ENCODE data around the gene SGTA. TPM values are rescaled to one million over a fixed set of nuclear protein-coding genes. Genes with fewer than 3 reads are reported as not detected.
A peak's percentile ranks its signal among the peaks of the same experiment; 100 is the strongest.

SGTA gene
- total RNA-seq, 4 donors from 2014 or later, result 37.9 to 49.5 (median 44.1) TPM

GRCh38 chr19:2777952-2778683 lies 5.0 kb downstream of the SGTA start:
- intact Hi-C loops (cut with DNase I; ENCODE audit: low total_unique reads), result no loop called here
- DNase-seq (ENCODE audit: low spot score in 2 of 2), result no peak
- TF ChIP-seq POLR2A (IDR thresholded peaks at IDR 0.05) (no peak), CTCF (IDR thresholded peaks at IDR 0.05) (no peak)
- H3K4me3 ChIP-seq (ENCODE audit: low read depth, poor library complexity, severe bottlenecking), result no peak overlapping the region
- WGBS, 2 donors, result 88% methylated on average over 19 of the region's 19 CpGs

GRCh38 chr19:2775556-2776430 lies 7.3 kb downstream of the SGTA start:
- H3K4me3 ChIP-seq (ENCODE audit: low read depth, poor library complexity, severe bottlenecking), result no peak overlapping the region
- WGBS, 2 donors, result 69 to 73% methylated on average over 29 of the region's 29 CpGs
- TF ChIP-seq POLR2A (IDR thresholded peaks at IDR 0.05), result no peak
- no peak for TF ChIP-seq CTCF (IDR thresholded peaks at IDR 0.05)
- intact Hi-C loops (cut with DNase I; ENCODE audit: low total_unique reads), result no loop called here
- peak in 1 of 2 donors; percentile 30 for DNase-seq (ENCODE audit: low spot score in 2 of 2)

- WGBS, 2 donors, result 81 to 88% methylated on average over 24 of the region's 24 CpGs
- intact Hi-C loops (cut with DNase I; ENCODE audit: low total_unique reads), result no loop called here
- no peak overlapping the region for H3K4me3 ChIP-seq (ENCODE audit: low read depth, poor library complexity, severe bottlenecking)
- DNase-seq (ENCODE audit: low spot score in 2 of 2), result no peak
- TF ChIP-seq CTCF (IDR thresholded peaks at IDR 0.05), result no peak
- TF ChIP-seq POLR2A (IDR thresholded peaks at IDR 0.05), result no peak
Measured at GRCh38 chr19:2774953-2775555, 8.0 kb downstream of the SGTA start.

GRCh38 chr19:2774083-2774679 lies 8.9 kb downstream of the SGTA start:
- intact Hi-C loops (cut with DNase I; ENCODE audit: low total_unique reads), result no loop called here
- H3K4me3 ChIP-seq (ENCODE audit: low read depth, poor library complexity, severe bottlenecking), result no peak overlapping the region
- DNase-seq (ENCODE audit: low spot score in 2 of 2), result no peak
- WGBS, 2 donors, result 79 to 88% methylated on average over 31 to 32 of the region's 32 CpGs
- TF ChIP-seq POLR2A (IDR thresholded peaks at IDR 0.05) (no peak), CTCF (IDR thresholded peaks at IDR 0.05) (no peak)

- DNase-seq (ENCODE audit: low spot score in 2 of 2), result no peak
- intact Hi-C loops (cut with DNase I; ENCODE audit: low total_unique reads), result no loop called here
- 84 to 85% methylated on average over 29 of the region's 29 CpGs for WGBS, 2 donors
- TF ChIP-seq POLR2A (IDR thresholded peaks at IDR 0.05) (no peak), CTCF (IDR thresholded peaks at IDR 0.05) (no peak)
- H3K4me3 ChIP-seq (ENCODE audit: low read depth, poor library complexity, severe bottlenecking), result no peak overlapping the region
Measured at GRCh38 chr19:2771786-2772674, 11.0 kb downstream of the SGTA start.
